ENCODE measurements around the gene CYP26A1.
"Not testable (repeated sequence)": the region's sequence is repeated elsewhere in the genome, so short reads cannot be mapped to it uniquely, and the experiment has no call there.

CYP26A1 gene

GRCh38 chr10:93080350-93081046, 6.8 kb downstream of the CYP26A1 start:
- DNase-seq = no peak

- DNase-seq = no peak
Measured at GRCh38 chr10:93081318-93081717, 7.6 kb downstream of the CYP26A1 start.

GRCh38 chr10:93081834-93082233, 8.1 kb downstream of the CYP26A1 start:
- no peak for DNase-seq

GRCh38 chr10:93083743-93084539, 10.2 kb downstream of the CYP26A1 start:
- DNase-seq = no peak

GRCh38 chr10:93085272-93085859, 11.7 kb downstream of the CYP26A1 start:
- no peak for DNase-seq

GRCh38 chr10:93086289-93086688, 12.6 kb downstream of the CYP26A1 start:
- no peak for DNase-seq

GRCh38 chr10:93087846-93088245, 14.2 kb downstream of the CYP26A1 start:
- no peak for DNase-seq

GRCh38 chr10:93088466-93088865, 14.8 kb downstream of the CYP26A1 start:
- no peak for DNase-seq

GRCh38 chr10:93090619-93091018, 16.9 kb downstream of the CYP26A1 start:
- no peak for DNase-seq

- DNase-seq = no peak
Measured at GRCh38 chr10:93091960-93092359, 18.3 kb downstream of the CYP26A1 start.

- DNase-seq = no peak
Measured at GRCh38 chr10:93095225-93095624, 21.5 kb downstream of the CYP26A1 start.

GRCh38 chr10:93096901-93097300, 23.2 kb downstream of the CYP26A1 start:
- DNase-seq = no peak

- no peak for DNase-seq
Measured at GRCh38 chr10:93097386-93097785, 23.7 kb downstream of the CYP26A1 start.

- DNase-seq = no peak
Measured at GRCh38 chr10:93098816-93099215, 25.1 kb downstream of the CYP26A1 start.

GRCh38 chr10:93099670-93100069, 26.0 kb downstream of the CYP26A1 start:
- no peak for DNase-seq

- not testable (repeated sequence) for DNase-seq
Measured at GRCh38 chr10:93101148-93101547, 27.5 kb downstream of the CYP26A1 start.

- DNase-seq = no peak
Measured at GRCh38 chr10:93103953-93104352, 30.3 kb downstream of the CYP26A1 start.

GRCh38 chr10:93106631-93107072, 33.0 kb downstream of the CYP26A1 start:
- no peak for DNase-seq

GRCh38 chr10:93110472-93111146, 36.9 kb downstream of the CYP26A1 start:
- no peak for DNase-seq

- no peak for DNase-seq
Measured at GRCh38 chr10:93113042-93113441, 39.3 kb downstream of the CYP26A1 start.

GRCh38 chr10:93115661-93116383, 42.1 kb downstream of the CYP26A1 start:
- no peak for DNase-seq

GRCh38 chr10:93121311-93121710, 47.6 kb downstream of the CYP26A1 start:
- DNase-seq = no peak

- no peak for DNase-seq
Measured at GRCh38 chr10:93123766-93124165, 50.1 kb downstream of the CYP26A1 start.
